GM21515 (cell line): ENCODE results near the gene NFATC2.

Experiments used
- ATAC-seq: cut with Tn5 transposase; IDR thresholded peaks from one replicate; pipeline ENCODE4 v1.9.1; 2021; ENCODE audit not compliant: unreplicated experiment

Gene NFATC2

DNA sequence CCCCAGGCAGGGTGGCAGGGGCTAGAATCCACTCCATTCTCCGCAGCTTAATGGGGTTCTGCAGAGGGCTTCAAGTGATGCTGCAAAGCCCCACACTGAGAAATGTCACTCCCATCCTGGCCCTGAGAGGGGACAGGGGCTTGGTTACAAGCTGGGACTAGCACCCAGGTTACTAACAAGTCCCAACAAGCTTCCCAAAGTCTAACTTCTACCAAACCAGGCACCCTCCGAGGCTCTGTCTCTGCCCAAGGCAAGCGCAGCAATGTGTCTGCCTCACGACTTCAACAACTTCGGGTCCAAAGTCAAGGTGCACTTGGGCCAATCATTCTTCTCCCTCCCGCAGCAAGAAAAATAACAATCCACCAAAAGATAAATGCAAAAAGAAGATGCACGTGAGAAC is 45.6 kb downstream of the NFATC2 start:
- ATAC-seq: no peak

DNA sequence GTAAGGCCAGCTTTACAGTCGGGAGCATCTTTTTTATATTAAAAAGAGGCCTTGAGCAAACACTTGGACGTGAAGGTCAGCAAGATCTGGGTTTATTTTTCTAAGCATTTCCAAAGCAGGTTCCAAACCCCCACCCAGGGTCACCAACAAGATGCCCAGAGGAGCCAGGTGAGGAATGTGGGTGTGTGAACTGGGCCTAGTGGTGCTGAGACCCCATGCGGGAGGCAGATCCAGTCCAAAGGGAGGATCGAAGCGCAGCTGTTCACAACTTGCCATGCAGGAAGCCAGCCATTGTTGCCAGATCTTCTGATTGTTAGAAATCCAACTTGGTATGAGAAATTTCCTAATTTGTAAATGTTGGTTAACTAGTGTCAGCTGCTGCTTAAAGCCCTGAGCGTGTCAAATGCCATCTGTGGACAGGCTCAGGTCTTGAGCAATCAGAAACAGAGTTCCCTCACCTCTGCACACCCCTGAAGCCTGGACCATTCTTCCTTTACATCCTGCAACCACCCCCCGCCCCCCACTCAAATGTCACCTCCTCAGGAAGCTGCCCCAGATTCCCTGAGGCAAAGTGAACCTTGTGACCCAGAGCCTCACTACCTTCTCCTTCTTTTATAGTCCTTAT is 46.5 kb downstream of the NFATC2 start:
- no peak for ATAC-seq

GRCh38 chr20:51495291-51495690 is 47.2 kb downstream of the NFATC2 start:
- ATAC-seq: no peak

- no peak for ATAC-seq
Measured at GRCh38 chr20:51494241-51495110, 48.0 kb downstream of the NFATC2 start.

GRCh38 chr20:51493346-51493791 is 49.1 kb downstream of the NFATC2 start:
- ATAC-seq: no peak

GRCh38 chr20:51492167-51493092 is 50.1 kb downstream of the NFATC2 start:
- no peak for ATAC-seq

- no peak for ATAC-seq
Measured at GRCh38 chr20:51491393-51491792, 51.1 kb downstream of the NFATC2 start.

- no peak for ATAC-seq
Measured at GRCh38 chr20:51490635-51491034, 51.9 kb downstream of the NFATC2 start.

DNA sequence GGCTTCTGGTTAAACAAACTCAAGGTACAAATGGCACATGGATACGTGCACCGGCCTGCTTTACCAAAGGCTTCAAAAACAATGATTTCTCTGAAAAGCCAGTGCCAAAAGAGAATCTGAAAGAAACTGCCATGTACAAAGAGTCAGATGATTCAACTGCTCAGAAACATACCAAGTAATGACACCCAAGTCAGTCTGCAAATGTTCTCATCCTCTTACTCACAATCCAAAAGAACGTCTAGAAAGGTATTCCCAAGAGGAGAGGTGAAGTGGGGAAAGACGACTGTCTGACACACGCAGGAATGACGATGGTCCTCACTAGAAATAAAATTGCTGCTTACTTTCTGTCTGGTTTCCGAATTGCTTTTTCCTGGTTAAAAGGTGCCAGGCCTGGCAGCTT is 52.9 kb downstream of the NFATC2 start:
- ATAC-seq: no peak

DNA sequence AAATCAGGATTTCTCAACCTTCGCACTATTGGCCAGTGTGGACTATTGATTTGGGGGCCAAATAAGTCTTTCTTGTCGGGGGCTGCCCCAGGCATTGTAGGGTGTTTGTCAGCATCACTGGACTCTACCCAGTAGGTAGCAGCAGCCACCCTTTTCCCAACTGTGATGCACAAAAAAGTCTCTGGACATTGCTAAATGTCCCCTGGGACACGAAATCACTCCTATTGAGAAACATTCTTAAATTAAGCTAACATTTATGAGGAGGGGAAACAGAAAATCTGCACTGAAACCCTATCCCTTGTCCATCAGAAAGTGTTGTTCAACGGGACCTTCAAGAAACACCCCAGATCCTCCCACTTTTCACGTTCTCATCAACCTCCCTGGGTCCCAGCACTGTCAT is 54.2 kb downstream of the NFATC2 start:
- ATAC-seq: no peak

DNA sequence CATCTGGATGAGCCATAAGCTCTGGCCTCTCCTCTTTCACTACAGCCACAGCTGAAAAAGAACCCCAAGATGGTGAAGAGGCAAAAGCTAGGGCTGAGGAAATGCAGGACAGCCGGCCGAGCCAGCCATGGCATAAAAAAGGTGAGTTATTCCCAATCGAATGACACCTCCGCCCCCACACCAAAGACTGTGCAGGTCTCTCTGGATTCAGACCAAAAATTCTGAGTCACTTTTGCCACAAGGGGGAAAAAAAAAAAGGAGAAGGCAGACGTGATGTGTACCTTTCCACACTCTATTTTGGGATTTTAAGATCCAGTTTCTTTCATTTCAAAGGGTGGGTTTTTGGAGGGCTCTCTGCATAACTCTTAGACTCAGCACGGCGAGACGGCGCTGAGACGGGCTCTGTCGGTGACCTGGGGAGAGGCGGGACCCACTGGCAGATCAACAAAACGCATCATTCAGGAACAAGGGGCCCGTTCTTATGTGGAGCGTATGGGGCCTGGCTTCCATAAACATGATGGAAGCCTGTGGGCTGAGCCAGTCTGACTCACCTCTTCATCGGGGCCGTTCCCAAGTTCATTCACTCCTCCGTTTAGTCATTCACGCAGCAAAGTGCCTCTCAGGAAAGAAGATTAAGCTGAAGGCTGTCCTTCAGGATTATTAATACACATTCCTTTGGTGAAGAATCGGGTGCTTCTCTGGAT is 54.8 kb downstream of the NFATC2 start:
- ATAC-seq: no peak

DNA sequence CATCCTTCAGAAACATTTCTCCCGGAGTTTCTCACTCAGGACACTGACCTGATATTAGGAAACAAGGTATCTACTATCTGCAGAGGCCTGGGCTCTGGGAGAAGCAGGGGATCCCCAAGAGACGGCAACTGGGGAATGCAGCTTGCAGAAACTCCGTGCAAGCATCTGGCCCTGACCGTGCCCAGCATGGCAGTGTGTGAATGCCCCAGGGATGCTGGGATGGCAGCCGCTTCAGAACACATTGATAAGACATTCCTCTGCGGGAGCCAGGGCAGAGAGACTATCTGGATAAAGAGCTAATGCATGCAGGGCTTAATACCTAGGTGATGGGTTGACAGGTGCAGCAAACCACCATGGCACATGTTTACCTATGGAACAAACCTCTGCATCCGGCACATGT is 55.4 kb downstream of the NFATC2 start:
- ATAC-seq: no peak

DNA sequence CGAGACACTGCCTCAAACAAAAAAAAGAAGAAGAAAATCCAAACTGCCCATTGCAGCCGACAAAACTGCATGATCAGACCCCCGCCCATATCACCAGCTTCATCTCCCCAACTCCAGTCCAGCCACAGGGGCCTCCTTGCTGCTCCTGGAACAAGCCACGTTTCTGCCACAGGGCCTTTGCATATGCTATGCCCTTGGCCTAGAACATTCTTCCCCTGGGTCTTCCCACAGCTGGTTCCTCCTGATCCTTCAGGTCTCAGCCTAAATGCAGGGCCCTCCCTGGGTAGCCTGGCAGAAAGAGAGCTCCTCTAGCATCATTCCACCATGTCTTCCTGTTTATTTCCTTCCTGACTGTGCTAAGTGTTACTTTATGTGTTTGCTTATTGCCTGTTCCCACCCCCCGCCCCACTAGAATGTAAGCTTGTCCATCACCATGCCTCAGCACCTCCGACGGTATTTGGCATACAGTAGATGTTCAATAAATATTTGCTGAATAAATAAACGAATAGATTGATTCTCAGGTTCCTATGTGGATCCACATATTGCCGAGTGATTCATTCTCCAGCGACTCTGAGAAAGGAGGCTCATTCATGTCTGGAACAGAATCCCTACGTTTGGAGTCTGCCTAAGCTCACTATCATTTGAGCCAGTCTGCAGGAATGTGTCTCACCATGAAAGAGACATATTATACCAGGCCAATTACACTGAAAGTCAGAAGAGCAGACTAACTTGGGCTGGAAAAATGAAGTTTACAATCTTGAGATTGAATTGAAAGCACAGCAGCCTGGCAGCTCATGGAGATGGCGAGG is 56.1 kb downstream of the NFATC2 start:
- no peak for ATAC-seq

DNA sequence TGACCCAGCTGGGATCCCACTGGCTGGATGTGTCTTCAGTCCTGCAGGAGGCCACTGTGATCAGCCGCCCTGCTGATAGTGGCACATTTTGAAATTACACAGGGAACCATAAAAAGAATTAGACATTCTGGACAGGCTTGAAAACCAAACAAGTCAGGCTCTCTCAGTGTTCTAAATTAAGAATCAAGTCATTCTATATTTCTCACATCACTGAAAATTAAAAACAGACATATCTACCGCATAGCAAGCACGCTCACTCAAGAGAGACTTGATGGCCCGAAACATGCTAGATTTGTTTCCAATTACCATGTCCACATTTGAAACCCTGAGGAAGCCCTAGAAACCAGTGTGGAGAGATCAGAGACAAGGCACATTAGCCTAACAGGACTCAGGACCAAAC is 57.7 kb downstream of the NFATC2 start:
- no peak for ATAC-seq

DNA sequence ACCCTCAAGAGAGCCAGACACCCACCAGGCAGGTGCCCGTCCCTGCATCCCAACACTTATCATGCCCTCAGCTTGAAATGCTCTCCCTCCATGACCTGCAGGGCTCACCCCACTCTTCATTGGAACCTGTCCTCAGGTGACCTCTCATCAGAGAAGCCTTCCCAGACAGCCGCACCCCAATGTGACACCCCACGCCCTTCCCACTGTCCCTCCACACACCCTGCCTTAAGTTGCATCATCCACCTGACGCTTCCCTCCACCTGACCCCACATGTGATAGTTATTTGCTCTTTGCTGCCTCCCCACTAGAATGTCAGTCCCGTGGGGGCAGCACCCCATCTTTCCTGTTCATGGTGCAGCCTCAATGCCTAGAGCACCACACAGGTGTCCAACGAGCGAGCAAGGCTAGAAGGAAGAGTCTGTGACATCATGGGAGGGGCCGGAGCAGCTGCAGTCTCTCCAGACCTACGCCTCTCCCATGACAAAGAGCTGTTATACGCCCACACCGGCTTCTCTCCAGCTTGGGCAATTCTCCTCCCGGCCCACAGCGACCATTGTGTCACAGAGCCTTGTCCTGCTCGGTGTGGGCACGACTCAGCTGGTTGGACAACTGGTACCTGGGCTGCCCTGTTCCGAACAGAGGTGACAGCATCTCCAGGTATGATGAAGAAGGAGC is 58.2 kb downstream of the NFATC2 start:
- ATAC-seq: no peak

DNA sequence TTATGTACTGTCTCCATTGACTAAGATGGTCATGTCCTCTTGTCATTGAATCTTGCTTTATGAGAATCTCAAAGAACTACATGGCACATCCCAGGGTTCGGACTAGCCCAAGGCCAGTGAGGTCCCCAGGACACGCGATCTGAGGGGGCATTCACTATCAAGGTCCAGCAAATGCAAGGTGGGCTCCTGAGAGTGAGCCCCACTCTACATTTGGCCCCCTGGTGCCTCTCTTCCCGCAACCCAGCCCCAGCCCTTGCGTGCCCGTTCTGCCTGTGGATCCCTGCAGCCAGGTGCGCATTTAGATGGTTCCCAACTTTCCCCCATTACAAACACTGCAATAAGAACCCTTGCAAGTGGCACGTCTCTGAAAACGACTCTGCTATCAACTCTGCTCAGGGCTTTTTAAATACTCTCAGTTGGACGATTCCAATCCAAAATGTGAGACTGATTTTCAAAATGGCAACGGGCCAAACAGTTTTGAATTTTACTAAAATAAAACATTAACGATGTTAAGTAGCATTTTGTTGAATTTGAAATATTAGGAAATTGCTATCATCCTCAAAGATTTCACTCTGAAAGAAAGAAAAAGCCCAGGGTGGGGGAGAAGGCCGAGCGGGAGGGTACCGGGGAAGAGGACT is 59.6 kb downstream of the NFATC2 start:
- ATAC-seq: no peak

GRCh38 chr20:51481341-51481914 is 61.1 kb downstream of the NFATC2 start:
- ATAC-seq: no peak

DNA sequence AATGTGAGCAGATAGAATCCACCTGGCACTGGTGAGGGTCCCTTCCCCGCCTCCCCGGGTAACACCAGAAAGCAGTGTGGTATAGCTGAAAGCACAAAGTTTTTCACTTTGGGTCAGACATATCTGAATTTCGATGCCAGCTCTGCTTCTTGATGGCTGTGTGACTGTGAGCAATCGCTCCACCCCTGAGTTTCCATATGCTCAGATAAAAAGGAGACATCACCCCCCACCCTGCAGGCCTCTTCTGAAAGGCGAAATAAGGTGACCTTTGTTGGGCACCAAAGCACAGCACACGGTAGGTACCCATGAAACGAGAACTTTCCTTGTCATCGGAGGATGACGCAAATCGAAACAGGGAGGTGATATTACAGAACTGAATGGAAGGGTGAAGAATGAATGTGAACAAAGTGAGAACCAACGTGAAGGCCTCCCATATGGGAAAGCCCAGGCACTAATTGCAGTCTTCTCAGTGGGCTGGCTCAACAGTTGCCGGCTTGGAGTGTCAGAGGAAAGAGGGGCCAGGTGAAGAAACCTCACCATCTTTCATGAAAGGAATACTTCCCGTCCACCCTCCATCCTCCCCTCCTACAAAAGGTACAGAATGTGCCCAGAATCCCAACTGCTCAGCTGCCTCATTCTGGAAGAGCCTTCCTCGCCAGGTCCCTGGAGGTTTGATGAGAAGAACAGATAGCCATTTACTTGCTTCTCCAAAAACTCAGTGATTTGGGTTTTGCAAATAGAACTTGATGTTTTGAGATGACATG is 61.8 kb downstream of the NFATC2 start:
- peak; percentile 60 for ATAC-seq
